HL-60/S4 treated with phorbol 12-myristate 13-acetate at 8.2 ng/mL for 4 days and 3 days (cell line): Measurements from ENCODE around the gene TMEM242.
"Not testable (repeated sequence)": the region's sequence is repeated elsewhere in the genome, so short reads cannot be mapped to it uniquely, and the experiment has no call there.

ENCODE experiments used
- in situ Hi-C: fragments of 300-500 bp; cut with MboI; formaldehyde crosslinking; loops from 2 replicates; pipeline ENCODE4 v1.15.0; 2022; ENCODE audit warnings: low sequenced_read_pairs

TMEM242 gene

GRCh38 chr6:157325069-157325805 is 1.9 kb upstream of the TMEM242 start:
- in situ Hi-C loops = no loop called here

DNA sequence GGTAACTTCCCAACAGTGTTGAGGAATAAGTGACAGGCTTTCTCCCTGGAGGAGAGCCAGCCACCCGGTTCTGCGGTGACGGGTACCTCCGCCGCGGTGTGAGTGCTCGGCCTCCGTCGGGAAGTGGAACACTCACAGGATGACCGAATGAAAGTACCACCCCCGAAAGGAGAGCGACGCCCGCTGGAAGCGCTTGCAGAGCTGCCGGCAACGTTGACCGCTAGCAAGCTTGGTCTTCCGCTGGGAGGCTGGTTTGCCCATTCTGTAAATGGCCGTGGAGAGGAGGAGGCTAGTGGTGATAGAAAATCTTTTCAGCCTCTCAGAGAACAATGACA is 614 bp upstream of the TMEM242 start:
- in situ Hi-C loops = no loop called here

- in situ Hi-C loops = no loop called here
These were observed 496 bp downstream of the TMEM242 start for GRCh38 chr6:157322792-157323254.

DNA sequence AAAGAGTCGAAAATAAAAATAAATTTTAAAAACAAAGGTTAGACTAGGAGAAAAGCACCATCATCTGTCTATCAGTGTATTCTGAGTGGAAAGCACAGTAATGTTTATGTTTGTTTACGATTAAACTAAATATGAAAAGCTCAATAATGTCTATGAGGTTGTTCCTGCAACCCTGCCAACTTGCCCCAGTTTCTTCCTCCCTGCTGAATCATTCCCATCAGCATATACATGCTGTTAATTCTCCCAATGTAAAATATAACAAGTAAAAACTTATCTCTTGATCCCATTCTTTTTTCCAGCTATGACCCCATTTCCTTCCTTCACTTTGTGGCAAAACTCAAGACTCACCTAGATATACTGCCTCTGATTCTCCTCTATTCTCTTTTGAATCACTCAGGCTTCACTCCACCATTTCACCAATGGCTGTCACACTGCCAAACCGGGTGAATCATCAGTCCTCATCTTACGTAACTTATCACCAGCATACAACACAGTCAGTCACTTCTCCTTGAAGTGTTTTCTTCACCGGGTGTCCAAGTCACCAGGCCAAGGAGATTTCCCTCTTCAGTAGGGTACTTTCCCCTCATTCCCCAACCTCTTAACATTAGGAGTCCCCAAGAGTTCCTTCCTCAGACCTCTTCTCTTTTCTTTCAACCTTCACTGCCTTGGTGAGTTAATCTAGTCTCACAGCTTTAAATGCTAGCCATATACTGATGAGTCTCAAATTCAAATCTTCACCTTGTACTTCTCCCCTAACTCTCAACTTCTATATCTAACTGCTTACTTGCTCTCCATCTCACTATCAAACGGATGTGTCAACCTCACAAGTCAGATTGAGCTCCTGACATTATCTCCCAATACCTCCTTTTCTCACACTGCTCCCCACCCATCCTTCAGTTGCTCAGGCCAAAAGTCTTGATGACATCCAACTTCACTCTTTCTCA is 6.2 kb downstream of the TMEM242 start:
- in situ Hi-C loops = no loop called here

GRCh38 chr6:157314705-157315321 is 8.5 kb downstream of the TMEM242 start:
- in situ Hi-C loops = no loop called here

DNA sequence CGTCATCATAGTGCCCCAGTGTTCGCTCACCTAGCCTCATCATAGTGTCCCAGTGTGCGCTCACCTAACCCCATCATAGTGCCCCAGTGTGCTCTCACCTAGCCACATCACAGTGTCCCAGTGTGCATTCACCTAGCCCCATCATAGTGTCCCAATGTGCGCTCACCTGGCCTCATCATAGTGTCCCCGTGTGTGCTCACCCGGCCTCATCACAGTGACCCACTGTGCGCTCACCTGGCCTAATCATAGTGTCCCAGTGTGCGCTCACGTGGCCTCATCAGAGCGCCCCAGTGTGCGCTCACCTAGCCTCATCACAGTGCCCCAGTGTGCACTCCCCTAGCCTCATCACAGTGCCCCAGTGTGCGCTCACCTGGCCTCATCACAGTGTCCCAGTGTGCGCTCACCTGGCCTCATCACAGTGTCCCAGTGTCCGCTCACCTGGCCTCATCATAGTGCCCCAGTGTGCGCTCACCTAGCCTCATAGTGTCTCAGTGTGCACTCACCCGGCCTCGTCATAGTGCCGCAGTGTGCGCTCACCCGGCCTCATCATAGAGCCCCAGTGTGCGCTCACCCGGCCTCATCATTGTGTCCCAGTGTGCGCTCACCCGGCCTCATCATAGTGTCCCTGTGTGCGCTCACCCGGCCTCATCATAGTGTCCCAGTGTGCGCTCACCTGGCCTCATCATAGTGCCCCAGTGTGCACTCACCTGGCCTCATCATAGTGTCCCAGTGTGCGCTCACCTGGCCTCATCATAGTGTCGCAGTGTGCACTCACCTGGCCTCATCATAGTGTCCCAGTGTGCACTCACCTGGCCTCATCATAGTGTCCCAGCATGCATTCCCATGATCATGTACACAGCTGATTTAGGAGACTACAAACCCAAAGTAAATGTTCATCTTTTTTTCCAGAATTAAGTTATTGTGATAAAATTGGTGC is 9.5 kb downstream of the TMEM242 start:
- in situ Hi-C loops = no loop called here

- in situ Hi-C loops = no loop called here
These were observed 10.6 kb downstream of the TMEM242 start for GRCh38 chr6:157312757-157313156.

DNA sequence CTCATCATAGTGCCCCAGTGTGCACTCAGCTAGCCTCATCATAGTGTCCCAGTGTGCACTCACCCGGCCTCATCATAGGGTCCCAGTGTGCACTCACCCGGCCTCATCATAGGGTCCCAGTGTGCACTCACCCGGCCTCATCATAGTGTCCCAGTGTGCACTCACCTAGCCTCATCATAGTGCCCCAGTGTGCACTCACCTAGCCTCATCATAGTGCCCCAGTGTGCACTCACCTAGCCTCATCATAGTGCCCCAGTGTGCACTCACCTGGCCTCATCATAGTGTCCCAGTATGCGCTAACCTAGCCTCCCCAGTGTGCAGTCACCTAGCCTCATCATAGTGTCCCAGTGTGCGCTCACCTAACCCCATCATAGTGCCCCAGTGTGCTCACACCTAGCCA is 12.6 kb downstream of the TMEM242 start:
- in situ Hi-C loops = not testable (repeated sequence)

GRCh38 chr6:157307661-157308060 is 15.7 kb downstream of the TMEM242 start:
- in situ Hi-C loops = no loop called here

DNA sequence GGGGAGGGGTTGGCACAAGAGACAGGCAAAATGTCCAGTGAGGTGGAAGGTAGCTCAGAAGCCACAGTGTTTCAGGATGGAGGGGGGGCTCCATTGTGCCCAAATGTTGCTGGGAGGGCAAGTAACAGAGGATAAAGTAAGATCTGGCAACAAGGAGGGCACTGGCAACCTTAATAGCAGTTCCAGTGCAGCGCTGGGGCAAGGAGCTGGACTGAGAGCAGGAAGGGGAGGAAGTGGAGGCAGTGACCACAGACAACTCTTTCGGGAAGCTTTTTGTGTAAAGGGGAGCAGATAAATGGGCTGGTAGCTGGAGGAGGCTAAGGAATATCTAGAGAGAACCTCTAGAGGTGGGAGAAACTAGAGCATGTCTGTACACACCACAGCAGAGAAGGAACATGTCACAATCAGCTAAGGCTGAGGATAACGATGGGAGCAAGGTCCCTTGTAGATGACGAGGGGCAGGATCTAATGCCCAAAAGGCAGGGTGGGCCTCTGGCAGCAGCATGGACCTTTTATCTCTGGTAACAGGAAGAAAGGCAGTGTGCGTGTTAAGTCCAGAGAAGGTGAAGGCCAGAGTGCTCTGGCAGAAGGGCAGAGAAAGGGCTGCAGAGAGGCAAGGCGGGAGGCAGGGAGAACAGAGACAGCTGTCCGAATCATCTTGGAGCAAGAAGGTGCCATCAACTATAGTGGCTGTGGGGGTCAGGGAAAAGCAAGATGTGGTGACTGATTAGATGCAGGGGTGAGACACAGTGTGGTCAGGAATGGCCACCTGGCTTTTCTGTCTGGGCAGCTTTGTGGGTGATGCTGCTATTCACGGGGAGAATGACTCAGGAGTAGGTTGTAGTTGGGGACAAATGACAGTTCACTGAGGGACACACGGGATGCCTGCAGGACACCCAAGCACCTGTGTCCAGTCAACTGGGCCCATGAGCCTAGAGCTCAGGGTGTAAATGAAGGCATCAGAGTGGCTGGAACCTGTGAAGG is 17.4 kb downstream of the TMEM242 start:
- in situ Hi-C loops = no loop called here

GRCh38 chr6:157304899-157305663 is 18.2 kb downstream of the TMEM242 start:
- in situ Hi-C loops = no loop called here

- in situ Hi-C loops = no loop called here
These were observed 20.6 kb downstream of the TMEM242 start for GRCh38 chr6:157302736-157303135.

GRCh38 chr6:157300436-157300835 is 22.9 kb downstream of the TMEM242 start:
- in situ Hi-C loops = no loop called here

DNA sequence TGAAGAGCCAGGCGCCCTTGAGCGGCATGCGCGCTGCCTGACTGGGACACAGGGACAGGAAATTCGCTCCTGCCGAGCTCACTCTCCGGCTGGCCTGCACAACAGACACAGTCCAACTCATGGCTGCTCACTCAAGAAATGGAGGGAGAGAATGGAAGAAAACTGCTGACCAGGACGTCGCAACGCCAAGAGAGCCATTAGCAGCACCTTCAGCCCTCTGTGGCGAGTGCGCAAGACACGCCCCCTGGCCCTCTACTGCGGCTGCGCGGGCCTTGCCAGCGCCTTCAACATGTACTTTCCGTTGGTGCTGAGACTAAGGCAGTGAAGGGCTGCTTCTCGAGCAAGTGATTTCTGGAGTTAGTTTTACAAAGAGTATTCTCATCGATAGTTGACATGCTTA is 23.3 kb downstream of the TMEM242 start:
- in situ Hi-C loops = no loop called here

DNA sequence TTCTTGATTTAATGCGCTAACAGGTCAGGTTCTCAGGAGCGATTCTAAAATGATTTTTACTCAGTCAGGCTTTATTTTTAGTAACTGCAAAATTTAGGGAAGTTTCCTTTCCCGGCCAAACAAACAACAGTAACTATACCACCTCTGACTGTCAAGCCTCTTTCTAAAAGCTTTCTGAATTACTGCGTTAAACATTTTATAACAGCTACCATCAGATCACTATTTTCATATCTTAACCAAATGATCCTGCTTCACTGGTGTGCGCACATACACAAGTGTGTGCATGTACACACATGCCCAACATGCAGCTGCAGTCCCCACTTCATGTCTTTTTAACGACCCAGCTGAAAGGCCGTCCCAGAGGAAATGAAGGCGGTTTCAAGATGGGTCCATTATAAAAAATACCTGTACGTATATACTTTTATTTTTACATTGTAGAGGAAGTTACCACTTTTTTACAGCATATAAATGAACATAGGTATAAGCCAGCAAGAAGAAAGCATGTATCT is 25.0 kb downstream of the TMEM242 start:
- in situ Hi-C loops = no loop called here

GRCh38 chr6:157294654-157295053 is 28.7 kb downstream of the TMEM242 start:
- in situ Hi-C loops = no loop called here

DNA sequence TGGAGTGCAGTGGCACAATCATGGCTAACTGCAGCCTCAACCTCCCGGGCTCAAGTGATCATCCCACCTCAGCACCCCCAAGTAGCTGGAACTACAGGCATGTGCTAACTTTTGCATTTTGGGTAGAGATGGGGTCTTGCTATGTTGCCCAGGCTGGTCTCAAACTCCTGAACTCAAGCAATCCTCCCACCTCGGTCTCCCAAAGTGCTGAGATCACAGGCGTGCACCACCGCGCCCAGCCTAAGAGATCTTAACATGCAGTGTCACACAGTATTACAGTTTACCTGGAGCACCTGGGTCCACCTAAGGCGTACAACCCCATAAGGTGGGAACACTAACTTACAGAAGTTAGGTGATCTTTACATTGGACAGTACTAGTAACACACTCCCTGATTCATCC is 29.5 kb downstream of the TMEM242 start:
- in situ Hi-C loops = no loop called here

GRCh38 chr6:157292202-157292601 is 31.1 kb downstream of the TMEM242 start:
- in situ Hi-C loops = no loop called here
